ENCODE data around the gene ATP2C2.

Gene ATP2C2

GRCh38 chr16:84513666-84514065 is 145.3 kb downstream of the ATP2C2 start:
- no peak overlapping the region for H3K9ac ChIP-seq (ENCODE audit: low read depth, low read length)
- H2AFZ ChIP-seq (ENCODE audit: low read depth, low read length), result no peak overlapping the region

More at GRCh38 chr16:84513666-84514065, 145.3 kb downstream of the ATP2C2 start:
- H3K27me3 ChIP-seq (ENCODE audit: insufficient read depth, low read length, poor library complexity), result no peaks in the 10 kb centered on the region
- H4K20me1 ChIP-seq (ENCODE audit: insufficient read depth, low read length), result 0 out of 2 replicates have a peak, but pooled peaks cover 3% of the 10 kb centered on the region
- no peak overlapping the region for H3K4me2 ChIP-seq (ENCODE audit: insufficient read depth, low read length)
- ATAC-seq (ENCODE audit: insufficient read depth, low read depth) (no peak), DNase-seq (no peak)
- no peaks in the 10 kb centered on the region for H3K36me3 ChIP-seq (ENCODE audit: insufficient read depth, low read length)
- no peaks in the 10 kb centered on the region for H3K79me2 ChIP-seq (ENCODE audit: insufficient read depth, low read length)
- TF ChIP-seq CTCF (IDR thresholded peaks at IDR 0.05; ENCODE audit: borderline replicate concordance, extremely low read depth, low read length, poor library complexity, severe bottlenecking), result no peak
- no peak for TF ChIP-seq EZH2 (IDR thresholded peaks at IDR 0.05; ENCODE audit: borderline replicate concordance, low read depth, low read length, severe bottlenecking)
- H3K4me1 ChIP-seq (ENCODE audit: insufficient read depth, low read length), result no peaks in the 10 kb centered on the region
- no peaks in the 10 kb centered on the region for H3K9me3 ChIP-seq (ENCODE audit: insufficient read depth, low read length, severe bottlenecking)
- H3K27ac ChIP-seq (ENCODE audit: low read length), result no peak overlapping the region
- no peak overlapping the region for H3K4me3 ChIP-seq (ENCODE audit: low read depth in 1 of 2, low read length in 2 of 2)
